ENCODE data around the gene ACVR1B.

ACVR1B gene

GRCh38 chr12:51907083-51907855 lies 44.2 kb upstream of the ACVR1B start, which contains the start of gene ACVRL1:
Gene ACVRL1 (plus strand): TSS chr12:51907504. CDS start chr12:51912475, 4,971 bp downstream.
- no peak for DNase-seq (ENCODE audit: low spot score)
- TF ChIP-seq CTCF (IDR thresholded peaks at IDR 0.05; ENCODE audit: extremely low read depth, insufficient read depth, missing control alignments) = no peak
- in situ Hi-C loops (cut with MboI; ENCODE audit: low pct_unique_long_range_greater_than_20kb, low sequenced_read_pairs, unreplicated experiment) = no loop called here

GRCh38 chr12:51907856-51908425 lies 43.6 kb upstream of the ACVR1B start:
- DNase-seq (ENCODE audit: low spot score) = no peak
- in situ Hi-C loops (cut with MboI; ENCODE audit: low pct_unique_long_range_greater_than_20kb, low sequenced_read_pairs, unreplicated experiment) = no loop called here
- TF ChIP-seq CTCF (IDR thresholded peaks at IDR 0.05; ENCODE audit: extremely low read depth, insufficient read depth, missing control alignments) = no peak

- TF ChIP-seq CTCF (IDR thresholded peaks at IDR 0.05; ENCODE audit: extremely low read depth, insufficient read depth, missing control alignments) = no peak
- DNase-seq (ENCODE audit: low spot score) = no peak
- in situ Hi-C loops (cut with MboI; ENCODE audit: low pct_unique_long_range_greater_than_20kb, low sequenced_read_pairs, unreplicated experiment) = no loop called here
These were observed 42.5 kb upstream of the ACVR1B start for GRCh38 chr12:51908876-51909592.

- no peak for TF ChIP-seq CTCF (IDR thresholded peaks at IDR 0.05; ENCODE audit: extremely low read depth, insufficient read depth, missing control alignments)
- in situ Hi-C loops (cut with MboI; ENCODE audit: low pct_unique_long_range_greater_than_20kb, low sequenced_read_pairs, unreplicated experiment) = no loop called here
- DNase-seq (ENCODE audit: low spot score) = no peak
These were observed 41.3 kb upstream of the ACVR1B start for GRCh38 chr12:51910168-51910567.

GRCh38 chr12:51910691-51911090 lies 40.8 kb upstream of the ACVR1B start:
- in situ Hi-C loops (cut with MboI; ENCODE audit: low pct_unique_long_range_greater_than_20kb, low sequenced_read_pairs, unreplicated experiment) = no loop called here
- no peak for DNase-seq (ENCODE audit: low spot score)
- TF ChIP-seq CTCF (IDR thresholded peaks at IDR 0.05; ENCODE audit: extremely low read depth, insufficient read depth, missing control alignments) = no peak

- no peak for DNase-seq (ENCODE audit: low spot score)
- in situ Hi-C loops (cut with MboI; ENCODE audit: low pct_unique_long_range_greater_than_20kb, low sequenced_read_pairs, unreplicated experiment) = no loop called here
- no peak for TF ChIP-seq CTCF (IDR thresholded peaks at IDR 0.05; ENCODE audit: extremely low read depth, insufficient read depth, missing control alignments)
These were observed 40.2 kb upstream of the ACVR1B start for GRCh38 chr12:51911307-51911706.

All from GM13977 (cell line).